Fibroblast of lung (primary cell): Measurements from ENCODE around the gene MAPK13. TPM values are rescaled to one million over a fixed set of nuclear protein-coding genes. Genes with fewer than 3 reads are reported as not detected.

Source experiments
- DNase-seq, 2 donors: peaks; one replicate each; pipeline versions ENCODE4 v3.0.0 to v3.0.0-alpha.2; 2010; ENCODE audit warnings: low read depth in 2 of 2
- H2AFZ ChIP-seq: 2 replicates; pipeline ENCODE4 v1.5.1; 2012; ENCODE audit warnings: low read length, control low read depth, inconsistent platforms
- H3K27ac ChIP-seq: 2 replicates; pipeline ENCODE4 v1.5.1; 2011; ENCODE audit warnings: low read length, control low read depth; ENCODE audit not compliant: insufficient read depth
- H3K27me3 ChIP-seq: 2 replicates; pipeline ENCODE4 v1.5.1; 2011; ENCODE audit warnings: mild to moderate bottlenecking, low read length; ENCODE audit not compliant: control insufficient read depth, insufficient read depth
- H3K36me3 ChIP-seq: 2 replicates; pipeline ENCODE4 v1.5.1; 2011; ENCODE audit warnings: low read length; ENCODE audit not compliant: control insufficient read depth, insufficient read depth
- H3K4me1 ChIP-seq: 2 replicates; pipeline ENCODE4 v1.5.1; 2011; ENCODE audit warnings: low read length; ENCODE audit not compliant: control insufficient read depth, insufficient read depth; ENCODE audit errors: extremely low read depth
- H3K4me2 ChIP-seq: 2 replicates; pipeline ENCODE4 v1.5.1; 2011; ENCODE audit warnings: low read length, control low read depth; ENCODE audit not compliant: insufficient read depth; ENCODE audit errors: extremely low read depth
- H3K4me3 ChIP-seq, 4 experiments: fragments of 200-600 bp in 1 of 4; sonication (generic) in 1 of 4; replicated peaks in 1 of 4; 2 replicates each; pipeline ENCODE4 v1.5.1; 2011 to 2016; ENCODE audit warnings: low read length in 4 of 4, low read depth in 3 of 4, mild to moderate bottlenecking in 3 of 4, control low read depth in 2 of 4, inconsistent platforms in 1 of 4, mixed read lengths in 1 of 4; ENCODE audit not compliant: insufficient read depth in 1 of 4; ENCODE audit errors: control extremely low read depth in 1 of 4
- H3K79me2 ChIP-seq: 2 replicates; pipeline ENCODE4 v1.5.1; 2012; ENCODE audit warnings: mild to moderate bottlenecking, low read length, inconsistent platforms; ENCODE audit not compliant: control insufficient read depth, insufficient read depth
- H3K9ac ChIP-seq: 2 replicates; pipeline ENCODE4 v1.5.1; 2011; ENCODE audit warnings: mild to moderate bottlenecking, low read length, control low read depth; ENCODE audit not compliant: insufficient read depth
- H3K9me3 ChIP-seq: 2 replicates; pipeline ENCODE4 v1.5.1; 2012; ENCODE audit warnings: low read depth, low read length; ENCODE audit not compliant: control insufficient read depth, insufficient read depth
- H4K20me1 ChIP-seq: 2 replicates; pipeline ENCODE4 v1.5.1; 2011; ENCODE audit warnings: low read length; ENCODE audit not compliant: control insufficient read depth, insufficient read depth; ENCODE audit errors: extremely low read depth
- CTCF ChIP-seq, 2 donors: IDR thresholded peaks in 1 of 2; conservative IDR thresholded peaks in 1 of 2; 1 replicate in 1 of 2; 2 replicates in 1 of 2; pipeline ENCODE4 v1.5.1; 2011 to 2012; ENCODE audit warnings: low read length in 2 of 2, control low read depth in 1 of 2, inconsistent platforms in 1 of 2, low read depth in 1 of 2, mild to moderate bottlenecking in 1 of 2
- EZH2 ChIP-seq: IDR thresholded peaks from 2 replicates; pipeline ENCODE4 v1.5.1; 2012; ENCODE audit warnings: low read length, control low read depth, mild to moderate bottlenecking; ENCODE audit errors: missing control alignments
- polyA plus RNA-seq, 2 donors: library from polyadenylated mRNA; depleted of rRNA in 1 of 2; stranded (reverse) in 1 of 2; unstranded in 1 of 2; fragments of >200 nt; gene quantifications; 2 replicates each; pipeline ENCODE4 v1.2.1, GENCODE V29; 2011 to 2012; ENCODE audit warnings: missing spikeins in 1 of 2
- total RNA-seq: library from RNA; depleted of rRNA; stranded (reverse); fragments of >200 nt; gene quantifications from 2 replicates; pipeline ENCODE4 v1.2.1, GENCODE V29; 2014

Gene MAPK13
- total and polyA plus RNA-seq, 2 donors (not counting 1 experiment from before 2014, with no cell fraction given): 3.0 to 7.6 TPM

- DNase-seq: no peak
- TF ChIP-seq EZH2 (no peak), CTCF (conservative IDR thresholded peaks at IDR 0.05 in 1 of 2, IDR thresholded peaks at IDR 0.05 in 1 of 2; ENCODE audit: low read depth in 1 of 2, low read length in 2 of 2) (no peak)
- no peak overlapping the region for H3K9ac ChIP-seq
- no peaks in the 10 kb centered on the region for H3K36me3 ChIP-seq
- H4K20me1 ChIP-seq: no peaks in the 10 kb centered on the region
- no peaks in the 10 kb centered on the region for H3K9me3 ChIP-seq
- no peak overlapping the region for H3K4me3 ChIP-seq
- no peaks in the 10 kb centered on the region for H3K79me2 ChIP-seq
- no peaks in the 10 kb centered on the region for H3K27me3 ChIP-seq
- H3K4me1 ChIP-seq: no peaks in the 10 kb centered on the region
- no peak overlapping the region for H3K27ac ChIP-seq
- no peak overlapping the region for H2AFZ ChIP-seq
- H3K4me2 ChIP-seq: no peak overlapping the region
Measured at GRCh38 chr6:36139991-36140710, 9.8 kb downstream of the MAPK13 start.

- H2AFZ ChIP-seq: no peak overlapping the region
- no peak overlapping the region for H3K4me2 ChIP-seq
- no peaks in the 10 kb centered on the region for H3K36me3 ChIP-seq
- no peak overlapping the region for H3K4me3 ChIP-seq
- H3K79me2 ChIP-seq: no peaks in the 10 kb centered on the region
- TF ChIP-seq CTCF (conservative IDR thresholded peaks at IDR 0.05 in 1 of 2, IDR thresholded peaks at IDR 0.05 in 1 of 2; ENCODE audit: low read depth in 1 of 2, low read length in 2 of 2) (no peak), EZH2 (no peak)
- no peak overlapping the region for H3K9ac ChIP-seq
- no peak overlapping the region for H3K27ac ChIP-seq
- H3K9me3 ChIP-seq: no peaks in the 10 kb centered on the region
- no peaks in the 10 kb centered on the region for H3K27me3 ChIP-seq
- H3K4me1 ChIP-seq: no peaks in the 10 kb centered on the region
- H4K20me1 ChIP-seq: no peaks in the 10 kb centered on the region
- no peak for DNase-seq
Measured at GRCh38 chr6:36141091-36141490, 10.8 kb downstream of the MAPK13 start.

GRCh38 chr6:36141961-36142360 is 11.6 kb downstream of the MAPK13 start:
- Histone ChIP-seq H3K27me3 (no peaks in the 10 kb centered on the region), H3K9me3 (no peaks in the 10 kb centered on the region), H3K4me2 (no peak overlapping the region), H3K79me2 (no peaks in the 10 kb centered on the region), H3K36me3 (no peaks in the 10 kb centered on the region), H3K4me3 (no peak overlapping the region), H2AFZ (no peak overlapping the region), H3K27ac (no peak overlapping the region), H4K20me1 (no peaks in the 10 kb centered on the region), H3K4me1 (no peaks in the 10 kb centered on the region), H3K9ac (no peak overlapping the region)
- no peak for DNase-seq
- TF ChIP-seq EZH2 (no peak), CTCF (conservative IDR thresholded peaks at IDR 0.05 in 1 of 2, IDR thresholded peaks at IDR 0.05 in 1 of 2; ENCODE audit: low read depth in 1 of 2, low read length in 2 of 2) (no peak)
